Epithelial cell of esophagus (primary cell): ENCODE data around the gene IRS4.

ENCODE experiments used
- DNase-seq: peaks from one replicate; pipeline ENCODE4 v3.0.0; 2010; ENCODE audit warnings: low read depth
- H3K4me3 ChIP-seq: 2 replicates; pipeline ENCODE4 v1.5.1; 2011; ENCODE audit warnings: mild to moderate bottlenecking, low read length, control low read depth
- CTCF ChIP-seq: IDR thresholded peaks from 2 replicates; pipeline ENCODE4 v1.5.1; 2011; ENCODE audit warnings: low read depth, mild to moderate bottlenecking, low read length, control low read depth, inconsistent platforms; ENCODE audit not compliant: insufficient read depth; ENCODE audit errors: missing control alignments

The IRS4 gene

GRCh38 chrX:108704839-108705238 is 31.5 kb downstream of the IRS4 start:
- no peak for TF ChIP-seq CTCF
- no peak overlapping the region for H3K4me3 ChIP-seq
- DNase-seq, result peak; percentile 69

GRCh38 chrX:108702530-108702929 is 33.8 kb downstream of the IRS4 start:
- TF ChIP-seq CTCF, result no peak
- DNase-seq, result no peak
- no peak overlapping the region for H3K4me3 ChIP-seq

- DNase-seq, result peak; percentile 36
- no peak overlapping the region for H3K4me3 ChIP-seq
- no peak for TF ChIP-seq CTCF
Measured at GRCh38 chrX:108701633-108702032, 34.7 kb downstream of the IRS4 start.

- no peak overlapping the region for H3K4me3 ChIP-seq
- peak; percentile 27 for TF ChIP-seq CTCF
- DNase-seq, result peak; percentile 44
Measured at GRCh38 chrX:108699368-108699767, 37.0 kb downstream of the IRS4 start.

GRCh38 chrX:108696690-108697089 is 39.7 kb downstream of the IRS4 start:
- H3K4me3 ChIP-seq, result no peak overlapping the region
- TF ChIP-seq CTCF, result no peak
- peak; percentile 9 for DNase-seq
